Loucy (cell line): ENCODE measurements around the gene KCNQ2.

Experiments
- EZH2phosphoT487 ChIP-seq: fragments of 200-600 bp; IDR thresholded peaks from 2 replicates; pipeline ENCODE4 v1.6.1; 2018; ENCODE audit warnings: antibody characterized with exemption, mild to moderate bottlenecking, moderate library complexity, borderline replicate concordance
- TF ChIP-seq, protein P1 (sequence below): fragments of 200-600 bp; sonication (generic); conservative IDR thresholded peaks from 2 replicates; pipeline ENCODE4 v1.5.1; 2014; ENCODE audit warnings: mild to moderate bottlenecking, antibody characterized with exemption, low read length

DNA sequence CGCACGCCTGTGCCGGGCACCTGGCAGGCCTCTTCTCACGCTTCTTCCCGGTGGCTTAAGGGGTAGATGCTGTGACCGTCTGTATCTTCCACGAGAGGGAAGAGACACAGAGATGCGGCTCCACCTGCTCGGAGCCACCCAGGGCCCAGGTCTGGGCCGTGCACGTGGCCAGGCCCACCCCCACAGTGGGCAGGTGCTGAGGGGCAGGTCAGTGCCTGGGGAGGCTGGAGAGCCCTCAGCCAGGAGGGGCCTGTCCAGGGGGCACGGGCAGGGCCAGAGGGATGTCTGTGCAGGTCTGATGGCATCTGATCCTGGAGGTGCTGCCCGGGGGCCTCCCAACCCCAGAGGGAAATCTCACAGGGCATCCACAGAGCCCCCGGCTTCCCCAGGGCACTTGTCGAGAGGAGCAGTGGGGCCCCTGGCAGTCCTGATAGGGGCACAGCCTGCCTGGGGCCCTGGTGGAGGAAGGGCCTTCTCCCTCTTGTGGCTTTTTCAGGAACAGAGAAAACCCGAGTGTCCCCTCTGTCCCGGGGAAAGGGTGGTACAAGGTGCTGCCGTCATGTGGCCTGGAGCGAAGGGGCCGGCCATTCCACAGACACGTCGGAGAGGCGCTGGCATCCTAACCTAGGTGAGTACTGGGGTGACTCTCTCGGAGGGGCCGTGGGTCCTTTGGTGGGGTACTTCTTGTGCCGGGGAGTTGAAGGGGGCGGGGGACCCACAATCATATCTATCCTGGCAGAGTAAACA is 61.1 kb downstream of the KCNQ2 start:
- TF ChIP-seq, protein P1, sequence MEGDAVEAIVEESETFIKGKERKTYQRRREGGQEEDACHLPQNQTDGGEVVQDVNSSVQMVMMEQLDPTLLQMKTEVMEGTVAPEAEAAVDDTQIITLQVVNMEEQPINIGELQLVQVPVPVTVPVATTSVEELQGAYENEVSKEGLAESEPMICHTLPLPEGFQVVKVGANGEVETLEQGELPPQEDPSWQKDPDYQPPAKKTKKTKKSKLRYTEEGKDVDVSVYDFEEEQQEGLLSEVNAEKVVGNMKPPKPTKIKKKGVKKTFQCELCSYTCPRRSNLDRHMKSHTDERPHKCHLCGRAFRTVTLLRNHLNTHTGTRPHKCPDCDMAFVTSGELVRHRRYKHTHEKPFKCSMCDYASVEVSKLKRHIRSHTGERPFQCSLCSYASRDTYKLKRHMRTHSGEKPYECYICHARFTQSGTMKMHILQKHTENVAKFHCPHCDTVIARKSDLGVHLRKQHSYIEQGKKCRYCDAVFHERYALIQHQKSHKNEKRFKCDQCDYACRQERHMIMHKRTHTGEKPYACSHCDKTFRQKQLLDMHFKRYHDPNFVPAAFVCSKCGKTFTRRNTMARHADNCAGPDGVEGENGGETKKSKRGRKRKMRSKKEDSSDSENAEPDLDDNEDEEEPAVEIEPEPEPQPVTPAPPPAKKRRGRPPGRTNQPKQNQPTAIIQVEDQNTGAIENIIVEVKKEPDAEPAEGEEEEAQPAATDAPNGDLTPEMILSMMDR = no peak
- no peak for TF ChIP-seq EZH2phosphoT487
